Hematopoietic multipotent progenitor cell treated with erythropoietin and hydrocortisone succinate and interleukin-3 and kit ligand, for 8 days (in vitro differentiated cells): ENCODE measurements around the gene MAB21L3.
A peak's percentile ranks its signal among the peaks of the same experiment; 100 is the strongest.

Experiments used
- DNase-seq: peaks from one replicate; pipeline ENCODE4 v3.0.0-alpha.2; 2015

MAB21L3 gene

GRCh38 chr1:116110567-116111523, at the start of gene MAB21L3:
Gene MAB21L3, plus strand, starts transcription at chr1:116111399. Its CDS starts 1,217 bp downstream, at chr1:116112616.
- no peak for DNase-seq

GRCh38 chr1:116062201-116062600, 49.0 kb upstream of the MAB21L3 start:
- DNase-seq = no peak

GRCh38 chr1:116064616-116065015, 46.6 kb upstream of the MAB21L3 start:
- DNase-seq = peak; percentile 20

GRCh38 chr1:116066868-116067565, 44.2 kb upstream of the MAB21L3 start:
- DNase-seq = no peak

- DNase-seq = no peak
Measured at GRCh38 chr1:116067566-116067890, 43.7 kb upstream of the MAB21L3 start.

GRCh38 chr1:116075575-116075974, 35.6 kb upstream of the MAB21L3 start:
- DNase-seq = no peak

- no peak for DNase-seq
Measured at GRCh38 chr1:116075990-116076389, 35.2 kb upstream of the MAB21L3 start.

GRCh38 chr1:116076831-116077230, 34.4 kb upstream of the MAB21L3 start:
- no peak for DNase-seq

- no peak for DNase-seq
Measured at GRCh38 chr1:116078699-116079223, 32.4 kb upstream of the MAB21L3 start.

- DNase-seq = no peak
Measured at GRCh38 chr1:116087628-116088027, 23.6 kb upstream of the MAB21L3 start.

- DNase-seq = no peak
Measured at GRCh38 chr1:116089870-116090269, 21.3 kb upstream of the MAB21L3 start.

- DNase-seq = no peak
Measured at GRCh38 chr1:116091083-116091482, 20.1 kb upstream of the MAB21L3 start.

- DNase-seq = peak; percentile 20
Measured at GRCh38 chr1:116092752-116093489, 18.3 kb upstream of the MAB21L3 start.

GRCh38 chr1:116095027-116095426, 16.2 kb upstream of the MAB21L3 start:
- no peak for DNase-seq

GRCh38 chr1:116096013-116096618, 15.1 kb upstream of the MAB21L3 start:
- DNase-seq = no peak

GRCh38 chr1:116097626-116098025, 13.6 kb upstream of the MAB21L3 start:
- peak; percentile 84 for DNase-seq

- DNase-seq = no peak
Measured at GRCh38 chr1:116099379-116099778, 11.8 kb upstream of the MAB21L3 start.

GRCh38 chr1:116099919-116100318, 11.3 kb upstream of the MAB21L3 start:
- no peak for DNase-seq

GRCh38 chr1:116104667-116105066, 6.5 kb upstream of the MAB21L3 start:
- DNase-seq = no peak

GRCh38 chr1:116105996-116106395, 5.2 kb upstream of the MAB21L3 start:
- DNase-seq = no peak

GRCh38 chr1:116106646-116107045, 4.6 kb upstream of the MAB21L3 start:
- no peak for DNase-seq

GRCh38 chr1:116107371-116107770, 3.8 kb upstream of the MAB21L3 start:
- no peak for DNase-seq
